ENCODE data around the gene AFF3. TPM values are rescaled to one million over a fixed set of nuclear protein-coding genes. Genes with fewer than 3 reads are reported as not detected.

AFF3 gene
- total and polyA plus RNA-seq, 2 donors (not counting 3 experiments of a cell fraction or from before 2014, with no cell fraction given) = 0.06 to 0.07 TPM

- no peaks in the 10 kb centered on the region for H4K20me1 ChIP-seq (replicated peaks; ENCODE audit: control insufficient read depth, extremely low read depth, insufficient read depth, low read length)
- POLR2A ChIA-PET = no interaction called here
- H3K36me3 ChIP-seq (ENCODE audit: control insufficient read depth in 2 of 2, extremely low read depth in 1 of 2, insufficient read depth in 2 of 2, low read length in 2 of 2) = no peaks in the 10 kb centered on the region
- dilution Hi-C loops (cut with MboI; ENCODE audit: extremely low pct_ligation_motif_present, low sequenced_read_pairs) = no loop called here
- CTCF ChIA-PET = interaction anchor here (1.3 kb wide), 1 partner anchor 10 kb away, joined by 4 read pairs; no protein-coding TSS in a partner anchor
- no peak overlapping the region for H3K27ac ChIP-seq (ENCODE audit: insufficient read depth, low read depth, low read length)
- H3K9ac ChIP-seq (replicated peaks; ENCODE audit: extremely low read depth, insufficient read depth, low read length) = no peak overlapping the region
- H2AFZ ChIP-seq (ENCODE audit: low read depth, low read length) = no peak overlapping the region
- no peak overlapping the region for H3K4me3 ChIP-seq (replicated peaks in 1 of 3; ENCODE audit: insufficient read depth in 1 of 3, low read depth in 1 of 3, low read length in 3 of 3)
- H3K27me3 ChIP-seq (ENCODE audit: control insufficient read depth in 2 of 2, insufficient read depth in 2 of 2, low read length in 2 of 2) = peaks cover 2 to 3% of the 10 kb centered on the region in 2 experiments
- FAIRE-seq (no peak), DNase-seq (ENCODE audit: low read depth, low spot score) (no peak)
- BruUV-seq (replicated peaks) = no TSS peak
- H3K9me3 ChIP-seq (replicated peaks; ENCODE audit: control insufficient read depth, insufficient read depth, low read length) = no peaks in the 10 kb centered on the region
- H3K79me2 ChIP-seq (ENCODE audit: control insufficient read depth, insufficient read depth, low read length) = no peaks in the 10 kb centered on the region
- intact Hi-C loops (cut with micrococcal nuclease) = no loop called here
- H3K4me1 ChIP-seq (ENCODE audit: control insufficient read depth, extremely low read depth, insufficient read depth, low read length) = no peaks in the 10 kb centered on the region
- H3K4me2 ChIP-seq (ENCODE audit: insufficient read depth, low read length) = no peak overlapping the region
- H3K9me1 ChIP-seq (replicated peaks; ENCODE audit: control insufficient read depth, extremely low read depth, insufficient read depth, low read length) = no peaks in the 10 kb centered on the region
- TF ChIP-seq, protein P1, sequence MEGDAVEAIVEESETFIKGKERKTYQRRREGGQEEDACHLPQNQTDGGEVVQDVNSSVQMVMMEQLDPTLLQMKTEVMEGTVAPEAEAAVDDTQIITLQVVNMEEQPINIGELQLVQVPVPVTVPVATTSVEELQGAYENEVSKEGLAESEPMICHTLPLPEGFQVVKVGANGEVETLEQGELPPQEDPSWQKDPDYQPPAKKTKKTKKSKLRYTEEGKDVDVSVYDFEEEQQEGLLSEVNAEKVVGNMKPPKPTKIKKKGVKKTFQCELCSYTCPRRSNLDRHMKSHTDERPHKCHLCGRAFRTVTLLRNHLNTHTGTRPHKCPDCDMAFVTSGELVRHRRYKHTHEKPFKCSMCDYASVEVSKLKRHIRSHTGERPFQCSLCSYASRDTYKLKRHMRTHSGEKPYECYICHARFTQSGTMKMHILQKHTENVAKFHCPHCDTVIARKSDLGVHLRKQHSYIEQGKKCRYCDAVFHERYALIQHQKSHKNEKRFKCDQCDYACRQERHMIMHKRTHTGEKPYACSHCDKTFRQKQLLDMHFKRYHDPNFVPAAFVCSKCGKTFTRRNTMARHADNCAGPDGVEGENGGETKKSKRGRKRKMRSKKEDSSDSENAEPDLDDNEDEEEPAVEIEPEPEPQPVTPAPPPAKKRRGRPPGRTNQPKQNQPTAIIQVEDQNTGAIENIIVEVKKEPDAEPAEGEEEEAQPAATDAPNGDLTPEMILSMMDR (IDR thresholded peaks at IDR 0.05; ENCODE audit: extremely low read depth in 1 of 2, insufficient read depth in 1 of 2, low read depth in 1 of 2, low read length in 2 of 2) = no peak
- TF ChIP-seq MAX (IDR thresholded peaks at IDR 0.05; ENCODE audit: insufficient read depth, insufficient read length) (no peak), JUN (IDR thresholded peaks at IDR 0.05; ENCODE audit: borderline replicate concordance, insufficient read depth, insufficient read length, low read depth) (no peak), GATA2 (IDR thresholded peaks at IDR 0.05; ENCODE audit: insufficient read depth, insufficient read length, low read depth, low read length) (no peak), POLR2AphosphoS5 (IDR thresholded peaks at IDR 0.05; ENCODE audit: insufficient read depth, low read depth, low read length) (no peak), POLR2A (IDR thresholded peaks at IDR 0.05; ENCODE audit: low read depth, low read length) (no peak), FOS (IDR thresholded peaks at IDR 0.05; ENCODE audit: borderline replicate concordance, insufficient read depth, low read length) (no peak), EZH2 (IDR thresholded peaks at IDR 0.05; ENCODE audit: borderline replicate concordance, low read depth, low read length, severe bottlenecking) (no peak), MYC (IDR thresholded peaks at IDR 0.05; ENCODE audit: low read depth, low read length) (no peak)
Measured at GRCh38 chr2:100184055-100184737, 41.8 kb upstream of the AFF3 start.
